IPS DF 19.7 (cell line): ENCODE results near the gene SYNGR2.
A peak's percentile ranks its signal among the peaks of the same experiment; 100 is the strongest.

ENCODE experiments used
- DNase-seq: peaks from one replicate; pipeline ENCODE4 v3.0.0-alpha.2; 2013; ENCODE audit warnings: low read depth, low spot score

The SYNGR2 gene

GRCh38 chr17:78202666-78203065, 34.3 kb downstream of the SYNGR2 start:
- no peak for DNase-seq

GRCh38 chr17:78204387-78205123, 36.2 kb downstream of the SYNGR2 start:
- DNase-seq: no peak

- DNase-seq: no peak
Observed at GRCh38 chr17:78205124-78205775, 36.9 kb downstream of the SYNGR2 start.

- DNase-seq: no peak
Observed at GRCh38 chr17:78206298-78206697, 37.9 kb downstream of the SYNGR2 start.

DNA sequence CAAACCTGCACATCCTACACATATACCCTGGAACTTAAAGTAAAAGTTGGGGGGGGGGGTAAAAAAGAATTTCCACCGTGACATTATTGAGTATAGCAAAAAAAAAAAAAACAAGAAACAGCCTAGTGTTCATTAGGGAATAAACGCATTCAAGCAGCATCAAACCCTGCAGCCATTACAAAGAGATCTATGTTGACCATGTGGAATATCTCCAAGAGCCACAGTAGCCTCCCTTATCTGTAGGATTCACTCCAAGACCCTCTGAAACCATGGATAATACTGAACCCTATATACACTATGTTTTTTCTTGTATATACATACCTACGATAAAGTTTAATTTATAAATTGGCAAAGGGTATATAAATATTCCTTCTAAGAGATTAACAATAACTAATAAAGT, 40.1 kb downstream of the SYNGR2 start:
- DNase-seq: no peak

DNA sequence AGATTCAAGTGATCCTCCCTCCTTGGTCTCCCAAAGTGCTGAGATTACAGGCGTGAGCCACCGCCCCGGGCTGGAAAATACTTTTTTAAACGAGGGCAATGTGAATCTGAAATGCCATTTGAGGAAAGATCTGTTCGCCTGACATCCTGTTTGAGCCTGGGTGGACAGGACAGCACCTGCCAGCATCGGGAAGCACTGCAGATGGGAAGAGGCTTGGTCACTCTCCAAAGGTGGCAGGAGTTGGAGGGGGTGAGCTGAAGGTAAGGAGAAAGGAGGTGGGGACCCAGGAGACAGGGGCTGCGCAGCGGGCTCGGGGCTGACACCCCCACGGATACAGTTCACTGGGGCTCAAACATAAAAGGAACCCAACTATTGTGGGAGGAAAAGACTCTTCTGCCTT, 41.7 kb downstream of the SYNGR2 start:
- DNase-seq: no peak

- DNase-seq: no peak
Observed at GRCh38 chr17:78211032-78211431, 42.7 kb downstream of the SYNGR2 start.

- DNase-seq: peak; percentile 35
Observed at GRCh38 chr17:78214016-78214705, 45.8 kb downstream of the SYNGR2 start, which contains the start of gene BIRC5. Gene BIRC5, plus strand, starts transcription at chr17:78214253. Its CDS starts 64 bp downstream, at chr17:78214317.

DNA sequence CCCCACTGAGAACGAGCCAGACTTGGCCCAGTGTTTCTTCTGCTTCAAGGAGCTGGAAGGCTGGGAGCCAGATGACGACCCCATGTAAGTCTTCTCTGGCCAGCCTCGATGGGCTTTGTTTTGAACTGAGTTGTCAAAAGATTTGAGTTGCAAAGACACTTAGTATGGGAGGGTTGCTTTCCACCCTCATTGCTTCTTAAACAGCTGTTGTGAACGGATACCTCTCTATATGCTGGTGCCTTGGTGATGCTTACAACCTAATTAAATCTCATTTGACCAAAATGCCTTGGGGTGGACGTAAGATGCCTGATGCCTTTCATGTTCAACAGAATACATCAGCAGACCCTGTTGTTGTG, 46.3 kb downstream of the SYNGR2 start:
- DNase-seq: no peak

- peak; percentile 71 for DNase-seq
Observed at GRCh38 chr17:78219396-78220150, 51.2 kb downstream of the SYNGR2 start.
